Coronary artery (tissue), 2 donors: Measurements from ENCODE around the gene KCNK7.

ENCODE experiments used
- DNase-seq: peaks from one replicate; pipeline ENCODE4 v3.0.0-alpha.2; 2017; ENCODE audit warnings: low spot score
- H3K27ac ChIP-seq, 2 donors: fragments of 200-600 bp; sonication (generic); one replicate each; pipeline ENCODE4 v1.5.1; 2016 to 2019
- H3K4me3 ChIP-seq: fragments of 200-600 bp; sonication (generic); 2 replicates; pipeline ENCODE4 v1.5.1; 2016; ENCODE audit warnings: mild to moderate bottlenecking, moderate library complexity
- CTCF ChIP-seq: fragments of 200-600 bp; sonication (generic); IDR thresholded peaks from one replicate; pipeline ENCODE4 v1.5.1; 2019; ENCODE audit warnings: antibody characterized with exemption

KCNK7 gene

GRCh38 chr11:65634440-65634839, 38.8 kb upstream of the KCNK7 start:
- Histone ChIP-seq H3K27ac (no peak overlapping the region), H3K4me3 (no peak overlapping the region)
- no peak for TF ChIP-seq CTCF
- no peak for DNase-seq

DNA sequence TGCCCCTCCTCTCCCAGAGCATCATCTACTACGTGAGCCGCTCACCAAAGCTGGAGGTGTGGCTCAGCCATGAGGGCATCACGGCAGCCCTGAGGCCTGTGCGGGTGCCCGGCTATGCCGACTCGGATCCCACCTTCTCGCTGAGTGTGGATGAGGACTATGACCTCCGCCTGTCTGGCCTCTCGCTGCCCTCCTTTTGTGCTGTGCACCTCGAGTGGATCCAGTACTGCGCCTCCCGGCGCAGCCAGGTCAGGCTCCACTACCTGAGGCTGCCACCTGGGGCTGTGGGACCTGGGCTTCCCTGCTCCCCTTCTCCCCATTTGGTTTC, 38.5 kb upstream of the KCNK7 start:
- Histone ChIP-seq H3K27ac (no peak overlapping the region), H3K4me3 (no peak overlapping the region)
- no peak for TF ChIP-seq CTCF
- DNase-seq, result no peak

- no peak for DNase-seq
- H3K27ac ChIP-seq, result no peak overlapping the region
- H3K4me3 ChIP-seq, result no peak overlapping the region
- no peak for TF ChIP-seq CTCF
Observed at GRCh38 chr11:65633390-65634108, 37.9 kb upstream of the KCNK7 start.

DNA sequence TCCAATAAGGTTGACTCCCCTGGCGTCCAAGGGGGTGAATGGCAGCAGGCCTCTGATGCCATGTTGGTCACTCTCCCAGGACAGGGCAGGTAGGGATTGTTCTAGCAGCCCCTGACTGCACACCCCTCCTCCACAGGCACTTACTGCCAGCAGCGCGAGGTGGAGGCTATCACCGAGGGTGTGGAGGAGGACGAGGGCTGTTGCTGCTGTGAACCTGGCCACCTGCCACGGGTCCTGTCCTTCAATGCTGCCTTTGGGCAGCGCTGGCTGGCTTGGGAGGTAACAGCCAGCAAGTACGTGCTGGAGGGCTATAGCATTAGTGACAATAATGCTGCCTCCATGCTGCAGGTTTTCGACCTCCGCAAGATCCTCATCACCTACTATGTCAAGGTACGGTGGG, 34.6 kb upstream of the KCNK7 start:
- no peak for TF ChIP-seq CTCF
- no peak for DNase-seq
- Histone ChIP-seq H3K4me3 (no peak overlapping the region), H3K27ac (no peak overlapping the region)

- TF ChIP-seq CTCF, result no peak
- Histone ChIP-seq H3K27ac (no peak overlapping the region), H3K4me3 (no peak overlapping the region)
- DNase-seq, result no peak
Observed at GRCh38 chr11:65629579-65629978, 34.0 kb upstream of the KCNK7 start.

GRCh38 chr11:65627202-65627601, 31.6 kb upstream of the KCNK7 start:
- no peak for TF ChIP-seq CTCF
- no peak for DNase-seq

DNA sequence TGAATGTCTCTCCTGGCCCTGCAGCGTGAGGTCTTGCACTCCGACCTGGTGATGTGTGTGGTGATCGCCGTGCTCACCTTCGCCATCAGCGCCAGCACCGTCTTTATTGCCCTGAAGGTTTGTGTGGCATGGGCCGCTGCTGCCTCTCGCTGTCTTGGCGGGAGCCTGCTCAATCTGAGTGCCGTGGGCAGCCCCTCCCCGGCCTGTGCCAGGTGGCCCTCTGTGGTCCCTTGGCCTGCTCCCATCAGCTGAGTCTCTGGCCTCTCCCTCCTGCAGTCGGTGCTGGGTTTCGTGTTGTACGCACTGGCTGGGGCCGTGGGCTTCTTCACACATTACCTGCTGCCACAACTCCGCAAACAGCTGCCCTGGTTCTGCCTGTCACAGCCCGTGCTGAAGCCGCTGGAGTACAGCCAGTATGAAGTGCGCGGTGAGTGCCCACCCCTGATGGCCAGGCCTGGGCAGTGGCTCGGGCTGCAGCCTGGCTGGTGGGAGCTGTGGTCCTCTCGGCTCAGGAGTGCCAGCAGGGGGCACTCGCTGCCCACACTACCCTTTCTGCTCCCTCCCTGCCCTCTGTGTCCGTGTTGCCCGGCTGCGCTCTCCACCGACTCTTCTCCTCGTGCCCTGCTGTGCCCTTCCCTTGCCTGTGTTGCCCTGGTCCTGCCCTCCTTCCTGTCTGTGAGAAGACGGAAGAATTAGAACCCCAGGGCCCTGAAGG, 30.2 kb upstream of the KCNK7 start:
- Histone ChIP-seq H3K4me3 (no peak overlapping the region), H3K27ac (no peak overlapping the region)
- TF ChIP-seq CTCF, result peak; percentile 24
- DNase-seq, result no peak

More at GRCh38 chr11:65627202-65627601, 31.6 kb upstream of the KCNK7 start:
- H3K27ac ChIP-seq, result no peak overlapping the region
- no peak overlapping the region for H3K4me3 ChIP-seq
